Stimulated activated CD8-positive, alpha-beta memory T cell treated with anti-CD3 and anti-CD28 coated beads, Interleukin-4, amount 100 ng/mL, for 48 hours (primary cell): Measurements from ENCODE around the gene FGFBP2.

Source experiments
- DNase-seq: peaks from one replicate; pipeline ENCODE4 v3.0.0-alpha.2; 2020

The FGFBP2 gene

GRCh38 chr4:15963001-15963451 lies at the start of gene FGFBP2:
FGFBP2 (minus strand) TSS chr4:15963175; CDS start chr4:15963129, 46 bp downstream.
- peak; percentile 79 for DNase-seq

GRCh38 chr4:16011173-16011572 lies 48.2 kb upstream of the FGFBP2 start:
- no peak for DNase-seq

GRCh38 chr4:16009153-16009552 lies 46.2 kb upstream of the FGFBP2 start:
- DNase-seq, result no peak

GRCh38 chr4:16007471-16008095 lies 44.6 kb upstream of the FGFBP2 start:
- no peak for DNase-seq

GRCh38 chr4:16006771-16007446 lies 43.9 kb upstream of the FGFBP2 start:
- DNase-seq, result no peak

GRCh38 chr4:16005676-16006075 lies 42.7 kb upstream of the FGFBP2 start:
- no peak for DNase-seq

GRCh38 chr4:16001484-16001858 lies 38.5 kb upstream of the FGFBP2 start:
- peak; percentile 57 for DNase-seq

GRCh38 chr4:16000708-16001483 lies 37.9 kb upstream of the FGFBP2 start:
- no peak for DNase-seq

- no peak for DNase-seq
These were observed 33.8 kb upstream of the FGFBP2 start for GRCh38 chr4:15996773-15997172.

- DNase-seq, result no peak
These were observed 32.9 kb upstream of the FGFBP2 start for GRCh38 chr4:15995826-15996225.

- DNase-seq, result no peak
These were observed 29.2 kb upstream of the FGFBP2 start for GRCh38 chr4:15992167-15992485.

GRCh38 chr4:15990570-15991285 lies 27.8 kb upstream of the FGFBP2 start:
- DNase-seq, result no peak

GRCh38 chr4:15989424-15989823 lies 26.4 kb upstream of the FGFBP2 start:
- DNase-seq, result no peak

- DNase-seq, result no peak
These were observed 25.2 kb upstream of the FGFBP2 start for GRCh38 chr4:15988222-15988621.

- DNase-seq, result no peak
These were observed 23.9 kb upstream of the FGFBP2 start for GRCh38 chr4:15986907-15987306.

- DNase-seq, result no peak
These were observed 20.6 kb upstream of the FGFBP2 start for GRCh38 chr4:15983610-15984009.

GRCh38 chr4:15982842-15983524 lies 20.0 kb upstream of the FGFBP2 start:
- no peak for DNase-seq

GRCh38 chr4:15976456-15977447 lies 13.8 kb upstream of the FGFBP2 start:
- no peak for DNase-seq

- DNase-seq, result no peak
These were observed 8.3 kb upstream of the FGFBP2 start for GRCh38 chr4:15971068-15971801.

- DNase-seq, result no peak
These were observed 5.8 kb upstream of the FGFBP2 start for GRCh38 chr4:15968551-15969300.
